H1 (cell line): ENCODE results near the gene SLC2A13. TPM values are rescaled to one million over a fixed set of nuclear protein-coding genes. Genes with fewer than 3 reads are reported as not detected.

Experiments used
- CTCF ChIA-PET: fragments of 300-600 bp; sonication (Branson Sonifier 250); formaldehyde crosslinking; loops from one replicate; lab custom pipeline; 2021; ENCODE audit not compliant: partially characterized antibody; lab: Charles Lee
- POLR2A ChIA-PET: fragments of 300-600 bp; sonication (Branson Sonifier 250); formaldehyde crosslinking; loops from one replicate; lab custom pipeline; 2021; ENCODE audit warnings: inconsistent platforms; ENCODE audit not compliant: partially characterized antibody; lab: Charles Lee
- DNase-seq, 2 experiments: peaks; one replicate each; pipeline versions ENCODE4 v3.0.0 to v3.0.0-alpha.2; 2010 to 2022; ENCODE audit warnings: low spot score in 2 of 2, low read depth in 1 of 2, mixed read lengths in 1 of 2
- FAIRE-seq: peaks from 2 replicates; lab custom pipeline; 2011; peaks lifted over from hg19 to GRCh38; lab: Jason Lieb, UNC
- H2AFZ ChIP-seq: 2 replicates; pipeline ENCODE4 v1.8.1; 2012; ENCODE audit warnings: low read length, inconsistent platforms
- H2AK5ac ChIP-seq: 2 replicates; pipeline ENCODE4 v1.6.1; 2013; ENCODE audit warnings: low read depth, low read length
- H2BK120ac ChIP-seq: replicated peaks from 2 replicates; pipeline ENCODE3; 2013; ENCODE audit warnings: low read depth, low read length, inconsistent platforms
- H2BK12ac ChIP-seq: 2 replicates; pipeline ENCODE4 v1.6.1; 2013; ENCODE audit warnings: low read depth, low read length
- H2BK15ac ChIP-seq: 2 replicates; pipeline ENCODE4 v1.6.1; 2013; ENCODE audit warnings: low read length
- H2BK20ac ChIP-seq: 2 replicates; pipeline ENCODE4 v1.6.1; 2013; ENCODE audit warnings: low read length
- H2BK5ac ChIP-seq: 2 replicates; pipeline ENCODE4 v1.6.1; 2013; ENCODE audit warnings: low read depth, low read length
- H3K14ac ChIP-seq: 2 replicates; pipeline ENCODE4 v1.6.1; 2013; ENCODE audit warnings: inconsistent platforms; ENCODE audit not compliant: insufficient read length
- H3K18ac ChIP-seq: 2 replicates; pipeline ENCODE4 v1.6.1; 2013; ENCODE audit warnings: low read length; ENCODE audit errors: extremely low read depth
- H3K23ac ChIP-seq: 2 replicates; pipeline ENCODE4 v1.6.1; 2013; ENCODE audit warnings: inconsistent platforms; ENCODE audit not compliant: insufficient read length
- H3K23me2 ChIP-seq: 2 replicates; pipeline ENCODE4 v1.6.1; 2013; ENCODE audit warnings: low read depth, low read length
- H3K27ac ChIP-seq: 2 replicates; pipeline ENCODE4 v1.6.1; 2011; ENCODE audit warnings: low read depth, low read length, inconsistent platforms
- H3K27me3 ChIP-seq, 4 experiments: replicated peaks in 1 of 4; 1 replicate in 1 of 4; 2 replicates in 3 of 4; pipeline versions ENCODE4 v1.6.1 to v1.8.1; 2011 to 2013; ENCODE audit warnings: low read length in 3 of 4, mild to moderate bottlenecking in 3 of 4, inconsistent platforms in 2 of 4, mixed read lengths in 2 of 4, moderate library complexity in 1 of 4; ENCODE audit not compliant: control insufficient read depth in 3 of 4, insufficient read depth in 3 of 4; ENCODE audit errors: extremely low read depth in 1 of 4
- H3K36me3 ChIP-seq, 4 experiments: 2 replicates each; pipeline versions ENCODE4 v1.6.1 to v1.8.1; 2011 to 2013; ENCODE audit warnings: mild to moderate bottlenecking in 4 of 4, low read length in 3 of 4, moderate library complexity in 2 of 4, control low read depth in 1 of 4, inconsistent platforms in 1 of 4; ENCODE audit not compliant: insufficient read depth in 4 of 4, control insufficient read depth in 2 of 4
- H3K4ac ChIP-seq: replicated peaks from 2 replicates; pipeline ENCODE3; 2013; ENCODE audit warnings: low read length, low read depth, mixed read lengths, inconsistent platforms; ENCODE audit not compliant: insufficient read length
- H3K4me1 ChIP-seq, 4 experiments: replicated peaks in 1 of 4; 1 replicate in 1 of 4; 2 replicates in 3 of 4; pipeline versions ENCODE4 v1.6.1 to v1.8.1; 2011 to 2013; ENCODE audit warnings: low read length in 3 of 4, inconsistent platforms in 2 of 4, mixed read lengths in 1 of 4; ENCODE audit not compliant: insufficient read depth in 4 of 4, control insufficient read depth in 3 of 4
- H3K4me2 ChIP-seq, 2 experiments: 2 replicates each; pipeline versions ENCODE4 v1.6.1 to v1.8.1; 2011 to 2013; ENCODE audit warnings: low read depth in 2 of 2, low read length in 2 of 2, control low read depth in 1 of 2, inconsistent platforms in 1 of 2, mild to moderate bottlenecking in 1 of 2; ENCODE audit not compliant: insufficient read depth in 1 of 2
- H3K4me3 ChIP-seq, 4 experiments: fragments of 200-600, 300-600 bp in 1 of 4; sonication (generic), shearing (Covaris generic), sonication (Bioruptor Twin) in 1 of 4; 2 replicates each; pipeline versions ENCODE4 v1.5.1 to v1.8.1; 2011 to 2016; ENCODE audit warnings: low read length in 4 of 4, low read depth in 3 of 4, control low read depth in 2 of 4, inconsistent platforms in 2 of 4, mild to moderate bottlenecking in 2 of 4, mixed read lengths in 1 of 4, moderate library complexity in 1 of 4; ENCODE audit not compliant: insufficient read depth in 2 of 4; ENCODE audit errors: extremely low read depth in 1 of 4
- H3K56ac ChIP-seq: replicated peaks from 2 replicates; pipeline ENCODE3; 2013; ENCODE audit warnings: low read depth, mild to moderate bottlenecking, mixed read lengths, low read length, inconsistent platforms; ENCODE audit not compliant: insufficient read length
- H3K79me1 ChIP-seq: 2 replicates; pipeline ENCODE4 v1.6.1; 2013; ENCODE audit warnings: low read depth, low read length, control low read depth
- H3K79me2 ChIP-seq, 2 experiments: 2 replicates each; pipeline versions ENCODE4 v1.6.1 to v1.8.1; 2012 to 2013; ENCODE audit warnings: low read length in 2 of 2, mild to moderate bottlenecking in 2 of 2, inconsistent platforms in 1 of 2; ENCODE audit not compliant: insufficient read depth in 2 of 2, control insufficient read depth in 1 of 2
- H3K9ac ChIP-seq, 4 experiments: replicated peaks in 1 of 4; 1 replicate in 1 of 4; 2 replicates in 3 of 4; pipeline versions ENCODE4 v1.6.1 to v1.8.1; 2011 to 2013; ENCODE audit warnings: low read depth in 3 of 4, low read length in 3 of 4, control low read depth in 2 of 4, mild to moderate bottlenecking in 2 of 4, moderate library complexity in 2 of 4, inconsistent platforms in 1 of 4; ENCODE audit errors: extremely low read depth in 1 of 4
- H3K9me3 ChIP-seq, 2 experiments: 2 replicates each; pipeline versions ENCODE4 v1.6.1 to v1.8.1; 2012 to 2013; ENCODE audit warnings: mild to moderate bottlenecking in 2 of 2, moderate library complexity in 2 of 2, control low read depth in 1 of 2, inconsistent platforms in 1 of 2, low read depth in 1 of 2, low read length in 1 of 2, mixed read lengths in 1 of 2; ENCODE audit not compliant: insufficient read depth in 2 of 2
- H4K20me1 ChIP-seq, 2 experiments: replicated peaks in 1 of 2; 2 replicates each; pipeline versions ENCODE3 to v1.8.1; 2011 to 2013; ENCODE audit warnings: inconsistent platforms in 2 of 2, low read length in 2 of 2, mild to moderate bottlenecking in 1 of 2; ENCODE audit not compliant: insufficient read depth in 2 of 2, control insufficient read depth in 1 of 2
- H4K5ac ChIP-seq: 2 replicates; pipeline ENCODE4 v1.6.1; 2013; ENCODE audit warnings: low read length, low read depth, mixed read lengths, inconsistent platforms; ENCODE audit not compliant: insufficient read length
- H4K8ac ChIP-seq: 2 replicates; pipeline ENCODE4 v1.8.0; 2013; ENCODE audit warnings: mild to moderate bottlenecking, moderate library complexity, low read length, inconsistent platforms; ENCODE audit not compliant: insufficient read depth; ENCODE audit errors: extremely low read depth
- H4K91ac ChIP-seq: replicated peaks from 2 replicates; pipeline ENCODE3; 2013; ENCODE audit warnings: low read length, mixed read lengths, inconsistent platforms; ENCODE audit not compliant: insufficient read length
- KDM4A ChIP-seq: IDR thresholded peaks from one replicate; pipeline ENCODE4 v1.7.1; 2012; ENCODE audit warnings: low read depth, mild to moderate bottlenecking, moderate library complexity, low read length, inconsistent platforms; ENCODE audit not compliant: severe bottlenecking
- NANOG ChIP-seq: IDR thresholded peaks from 2 replicates; pipeline ENCODE4 v1.6.1; 2011; ENCODE audit warnings: low read length, low read depth, mild to moderate bottlenecking, inconsistent platforms; ENCODE audit not compliant: insufficient read depth, poor library complexity, severe bottlenecking
- RAD21 ChIP-seq, 2 experiments: IDR thresholded peaks in 1 of 2; conservative IDR thresholded peaks in 1 of 2; 2 replicates each; pipeline ENCODE4 v1.6.1; 2011; ENCODE audit warnings: low read depth in 2 of 2, low read length in 2 of 2, improper control_type of control experiment in 1 of 2, inconsistent platforms in 1 of 2, mild to moderate bottlenecking in 1 of 2, moderate library complexity in 1 of 2
- SIRT6 ChIP-seq: IDR thresholded peaks from one replicate; pipeline ENCODE4 v1.7.1; 2012; ENCODE audit warnings: low read length, inconsistent platforms
- WGBS, 2 experiments: shearing (Covaris generic) in 1 of 2; methylation state at CpG; one replicate each; pipeline versions ENCODE4 v1.1.6 to v1.1.7; 2013 to 2015; ENCODE audit warnings: low lambda C conversion rate in 2 of 2, mixed read lengths in 2 of 2, inconsistent platforms in 1 of 2, low coverage in 1 of 2, missing lambda C conversion rate in 1 of 2; ENCODE audit not compliant: insufficient replicate concordance in 2 of 2, insufficient coverage in 1 of 2, insufficient read length in 1 of 2; ENCODE audit errors: extremely low coverage in 1 of 2, missing lambda C conversion rate in 1 of 2; 5-methylcytosine and 5-hydroxymethylcytosine counted together
- polyA plus RNA-seq, 7 experiments: library from polyadenylated mRNA; depleted of rRNA in 3 of 7; stranded (reverse) in 5 of 7; unstranded in 2 of 7; fragments of >200 nt in 5 of 7; fragments of 200-250 nt in 2 of 7; gene quantifications; 1 replicate in 5 of 7; 2 replicates in 1 of 7; 4 replicates in 1 of 7; pipeline versions ENCODE4 v1.2.1 to v1.2.3, GENCODE V29; 2011 to 2013; ENCODE audit warnings: missing spikeins in 2 of 7, mixed read lengths in 2 of 7
- total RNA-seq: library from RNA; stranded (reverse); fragmentation: NEBNext Ultra II Directional; extraction: Animal tissue kit (Norgen Biotek cat#: 25700); gene quantifications from 2 replicates; pipeline ENCODE4 v1.2.1, GENCODE V29; 2021

Gene SLC2A13
- total and polyA plus RNA-seq, 2 of the 8 experiments (the other 6 are each of a cell fraction or from before 2014, with no cell fraction given): 2.8 to 9.6 TPM

DNA sequence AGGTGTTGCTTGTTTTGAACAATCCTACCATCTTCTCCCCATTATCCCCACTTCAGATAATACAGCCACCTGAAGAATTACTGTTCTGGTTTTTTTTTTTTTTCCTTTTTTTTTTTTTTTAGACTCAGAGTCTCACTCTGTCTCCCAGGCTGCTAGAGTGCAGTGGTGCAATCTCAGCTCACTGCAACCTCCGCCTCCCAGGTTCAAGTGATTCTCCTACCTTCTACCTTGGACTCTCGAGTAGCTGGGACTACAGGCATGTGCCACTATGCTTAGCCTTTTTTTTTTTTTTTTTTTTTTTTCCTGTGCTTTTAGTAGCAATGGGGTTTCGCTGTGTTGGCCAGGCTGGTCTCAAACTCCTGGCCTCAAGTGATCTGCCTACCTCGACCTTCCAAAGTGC, 306.9 kb downstream of the SLC2A13 start:
- FAIRE-seq (no peak), DNase-seq (no peak)
- no peak overlapping the region for H3K23ac ChIP-seq
- H3K4ac ChIP-seq: no peak overlapping the region
- 96% methylated on average over 3 of the region's 4 CpGs; no CpG with 5 or more reads in 1 of the 2 experiments for WGBS, 2 experiments
- CTCF ChIA-PET: interaction anchor here (0.6 to 1.9 kb wide), 6 partner anchors 9 to 1048 kb away, joined by 3 to 12 read pairs (median 4); no protein-coding TSS in a partner anchor
- no peaks in the 10 kb centered on the region for H3K36me3 ChIP-seq
- no peak overlapping the region for H2BK12ac ChIP-seq
- H4K91ac ChIP-seq: no peak overlapping the region
- H4K8ac ChIP-seq: no peak overlapping the region
- H3K79me2 ChIP-seq: no peaks in the 10 kb centered on the region
- H3K14ac ChIP-seq: no peak overlapping the region
- no peaks in the 10 kb centered on the region for H3K23me2 ChIP-seq
- no peak overlapping the region for H2AK5ac ChIP-seq
- no peak overlapping the region for H3K56ac ChIP-seq
- no peak overlapping the region for H2AFZ ChIP-seq
- H3K27me3 ChIP-seq: no peaks in the 10 kb centered on the region
- no peak overlapping the region for H3K4me3 ChIP-seq
- no peak overlapping the region for H4K5ac ChIP-seq
- H2BK15ac ChIP-seq: no peak overlapping the region
- no peak overlapping the region for H2BK20ac ChIP-seq
- POLR2A ChIA-PET: interaction anchor here (0.7 kb wide), 1 partner anchor 1568 kb away, joined by 4 read pairs; no protein-coding TSS in a partner anchor
- H3K9ac ChIP-seq: no peak overlapping the region
- H2BK120ac ChIP-seq: no peak overlapping the region
- H4K20me1 ChIP-seq: no peaks in the 10 kb centered on the region
- no peak overlapping the region for H3K27ac ChIP-seq
- no peak overlapping the region for H3K18ac ChIP-seq
- H3K4me1 ChIP-seq: no peaks in the 10 kb centered on the region
- H2BK5ac ChIP-seq: no peak overlapping the region
- H3K4me2 ChIP-seq: no peak overlapping the region
- H3K9me3 ChIP-seq: no peaks in the 10 kb centered on the region
- no peaks in the 10 kb centered on the region for H3K79me1 ChIP-seq
- TF ChIP-seq KDM4A (no peak), NANOG (no peak), RAD21 (IDR thresholded peaks at IDR 0.05 in 1 of 2, conservative IDR thresholded peaks at IDR 0.05 in 1 of 2; ENCODE audit: low read depth in 2 of 2, low read length in 2 of 2) (no peak), SIRT6 (no peak)
